ENCODE results near the gene TLK2. TPM values are rescaled to one million over a fixed set of nuclear protein-coding genes. Genes with fewer than 3 reads are reported as not detected.

TLK2 gene
- polyA plus RNA-seq, 1 of the 3 experiments (the other 2 are of a cell fraction), result 51.9 TPM

DNA sequence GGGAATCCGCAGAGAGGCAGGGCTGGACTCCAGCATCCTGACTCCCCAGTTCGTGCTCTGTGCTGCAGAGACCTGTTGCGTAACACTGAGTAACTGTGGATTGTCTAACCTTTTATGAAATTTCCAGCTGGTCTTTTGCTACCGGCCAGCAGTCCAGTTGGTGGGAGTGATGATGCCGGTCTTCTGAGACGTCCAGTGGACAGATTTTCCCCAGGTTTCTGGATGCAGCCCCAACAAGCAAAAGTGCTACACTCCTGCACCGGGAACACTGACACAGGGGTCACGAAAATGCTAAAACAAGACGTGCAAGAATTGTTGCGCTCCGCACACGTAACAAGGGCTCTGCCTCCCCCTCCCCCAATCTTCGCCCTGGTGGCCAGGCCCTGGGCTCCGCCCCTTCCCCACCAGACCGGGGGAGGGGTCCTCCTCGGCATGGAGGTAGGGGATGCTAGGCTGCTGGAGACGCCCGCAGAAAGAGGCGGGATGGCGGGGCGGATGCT lies 148.1 kb downstream of the TLK2 start:
- peaks cover 19 to 36% of the 10 kb centered on the region in 2 experiments; a peak in 3 of 4 replicates for H3K4me1 ChIP-seq (ENCODE audit: control insufficient read depth in 1 of 2, insufficient read depth in 2 of 2, low read depth in 1 of 2, low read length in 1 of 2)
- H2AFZ ChIP-seq (ENCODE audit: low read depth), result peak overlapping the region; percentile 86

More for the DNA sequence above, 148.1 kb downstream of the TLK2 start:
- Histone ChIP-seq H3F3A (replicated peaks; ENCODE audit: insufficient read depth) (peaks cover 10% of the 10 kb centered on the region), H3K4me2 (peak overlapping the region; percentile 93), H3K36me3 (replicated peaks in 1 of 2; ENCODE audit: control insufficient read depth in 1 of 2, insufficient read depth in 2 of 2, low read length in 1 of 2) (peaks cover 3 to 10% of the 10 kb centered on the region in 2 experiments), H3K27me3 (ENCODE audit: insufficient read depth) (no peaks in the 10 kb centered on the region), H4K20me1 (ENCODE audit: insufficient read depth) (peaks cover 29% of the 10 kb centered on the region), H3K4me3 (ENCODE audit: low read depth in 2 of 2, low read length in 1 of 2) (peak overlapping the region; percentile 87 to 95), H3K27ac (ENCODE audit: low read depth in 2 of 2, low read length in 1 of 2) (peak overlapping the region; percentile 92 to 95), H3K9me2 (no peaks in the 10 kb centered on the region), H3K9me3 (no peaks in the 10 kb centered on the region), H3K9ac (peak overlapping the region; percentile 87), H3K79me2 (ENCODE audit: insufficient read depth) (peaks cover 63% of the 10 kb centered on the region)
- CTCF ChIA-PET, result no interaction called here
- POLR2A ChIA-PET, result interaction anchor here (0.7 to 0.8 kb wide), 2 partner anchors 9 to 45 kb away, joined by 3 read pairs; no protein-coding TSS in a partner anchor
- TF ChIP-seq RCOR1 (IDR thresholded peaks at IDR 0.05; ENCODE audit: low read length) (peak; percentile 6), EP300 (IDR thresholded peaks at IDR 0.05; ENCODE audit: borderline replicate concordance in 1 of 2, low read depth in 1 of 2, low read length in 1 of 2) (0 out of 4 replicates have a peak, but pooled peaks of 1 of the 2 experiments have one; percentile 6), POLR2AphosphoS5 (IDR thresholded peaks at IDR 0.05; ENCODE audit: low read depth, low read length) (peak; percentile 38; the same call in 1 of the 2 replicates), CHD2 (IDR thresholded peaks at IDR 0.05; ENCODE audit: low read length, partially characterized antibody) (peak; percentile 93), EZH2phosphoT487 (IDR thresholded peaks at IDR 0.05; ENCODE audit: borderline replicate concordance, low read depth) (no peak), TCF12 (IDR thresholded peaks at IDR 0.05) (peak; percentile 9; the same call in 1 of the 2 replicates), CTCF (IDR thresholded peaks at IDR 0.05) (peak; percentile 13), TAF1 (IDR thresholded peaks at IDR 0.05; ENCODE audit: borderline replicate concordance, low read depth, low read length) (peak; percentile 17; the same call in 1 of the 2 replicates), FOXJ3 (CRISPR knock-in tag; IDR thresholded peaks at IDR 0.05) (no peak), SIN3A (IDR thresholded peaks at IDR 0.05; ENCODE audit: borderline replicate concordance, low read depth, low read length) (0 out of 2 replicates have a peak, but pooled peaks have one; percentile 24)
- TF ChIP-seq, protein P1, sequence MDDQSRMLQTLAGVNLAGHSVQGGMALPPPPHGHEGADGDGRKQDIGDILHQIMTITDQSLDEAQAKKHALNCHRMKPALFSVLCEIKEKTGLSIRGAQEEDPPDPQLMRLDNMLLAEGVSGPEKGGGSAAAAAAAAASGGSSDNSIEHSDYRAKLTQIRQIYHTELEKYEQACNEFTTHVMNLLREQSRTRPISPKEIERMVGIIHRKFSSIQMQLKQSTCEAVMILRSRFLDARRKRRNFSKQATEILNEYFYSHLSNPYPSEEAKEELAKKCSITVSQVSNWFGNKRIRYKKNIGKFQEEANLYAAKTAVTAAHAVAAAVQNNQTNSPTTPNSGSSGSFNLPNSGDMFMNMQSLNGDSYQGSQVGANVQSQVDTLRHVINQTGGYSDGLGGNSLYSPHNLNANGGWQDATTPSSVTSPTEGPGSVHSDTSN (IDR thresholded peaks at IDR 0.05), result 0 out of 2 replicates have a peak, but pooled peaks have one; percentile 20
- TF ChIP-seq, protein P2, sequence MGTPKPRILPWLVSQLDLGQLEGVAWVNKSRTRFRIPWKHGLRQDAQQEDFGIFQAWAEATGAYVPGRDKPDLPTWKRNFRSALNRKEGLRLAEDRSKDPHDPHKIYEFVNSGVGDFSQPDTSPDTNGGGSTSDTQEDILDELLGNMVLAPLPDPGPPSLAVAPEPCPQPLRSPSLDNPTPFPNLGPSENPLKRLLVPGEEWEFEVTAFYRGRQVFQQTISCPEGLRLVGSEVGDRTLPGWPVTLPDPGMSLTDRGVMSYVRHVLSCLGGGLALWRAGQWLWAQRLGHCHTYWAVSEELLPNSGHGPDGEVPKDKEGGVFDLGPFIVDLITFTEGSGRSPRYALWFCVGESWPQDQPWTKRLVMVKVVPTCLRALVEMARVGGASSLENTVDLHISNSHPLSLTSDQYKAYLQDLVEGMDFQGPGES (IDR thresholded peaks at IDR 0.05; ENCODE audit: low read depth, low read length), result no peak
- TF ChIP-seq, protein P3, sequence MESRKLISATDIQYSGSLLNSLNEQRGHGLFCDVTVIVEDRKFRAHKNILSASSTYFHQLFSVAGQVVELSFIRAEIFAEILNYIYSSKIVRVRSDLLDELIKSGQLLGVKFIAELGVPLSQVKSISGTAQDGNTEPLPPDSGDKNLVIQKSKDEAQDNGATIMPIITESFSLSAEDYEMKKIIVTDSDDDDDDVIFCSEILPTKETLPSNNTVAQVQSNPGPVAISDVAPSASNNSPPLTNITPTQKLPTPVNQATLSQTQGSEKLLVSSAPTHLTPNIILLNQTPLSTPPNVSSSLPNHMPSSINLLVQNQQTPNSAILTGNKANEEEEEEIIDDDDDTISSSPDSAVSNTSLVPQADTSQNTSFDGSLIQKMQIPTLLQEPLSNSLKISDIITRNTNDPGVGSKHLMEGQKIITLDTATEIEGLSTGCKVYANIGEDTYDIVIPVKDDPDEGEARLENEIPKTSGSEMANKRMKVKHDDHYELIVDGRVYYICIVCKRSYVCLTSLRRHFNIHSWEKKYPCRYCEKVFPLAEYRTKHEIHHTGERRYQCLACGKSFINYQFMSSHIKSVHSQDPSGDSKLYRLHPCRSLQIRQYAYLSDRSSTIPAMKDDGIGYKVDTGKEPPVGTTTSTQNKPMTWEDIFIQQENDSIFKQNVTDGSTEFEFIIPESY (IDR thresholded peaks at IDR 0.05; ENCODE audit: borderline replicate concordance, low read depth), result no peak
- whole genome bisulfite sequencing (ENCODE audit: low lambda C conversion rate), result 11% methylated on average over 15 of the region's 21 CpGs
- peak; percentile 88 for DNase-seq

Measured in SK-N-SH (cell line).